Measurements from ENCODE around the gene KIAA0232.

The KIAA0232 gene

DNA sequence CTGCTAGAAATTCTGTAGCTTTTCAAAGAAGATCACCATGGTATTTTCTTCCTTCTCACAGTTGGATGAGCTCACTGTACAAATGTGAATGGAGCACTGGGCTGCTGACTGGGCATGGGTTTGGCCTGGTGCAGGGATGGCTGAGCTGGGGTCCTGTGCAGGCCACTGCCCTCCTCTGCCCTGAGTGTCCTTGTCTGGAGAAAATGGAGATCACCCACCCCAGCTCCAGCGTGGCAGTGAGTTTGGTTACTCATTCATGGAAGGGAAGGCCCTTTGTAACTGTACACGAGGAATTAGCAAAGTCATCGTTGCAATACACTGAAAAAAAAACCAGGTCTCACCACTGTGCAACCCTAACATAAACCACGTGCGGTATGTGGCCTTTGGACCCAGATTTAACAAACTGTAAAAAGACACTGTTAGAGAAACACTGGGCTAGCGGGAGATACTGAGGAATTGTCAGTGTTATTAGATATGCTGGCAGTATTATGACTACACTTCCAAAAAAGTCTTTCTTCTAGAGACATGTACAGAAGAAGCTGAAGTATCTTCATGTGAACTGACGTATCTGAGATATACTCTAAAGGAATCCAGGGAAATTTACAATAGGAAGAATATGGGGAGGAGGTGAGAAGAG lies 111.0 kb downstream of the KIAA0232 start:
- DNase-seq: no peak
- Histone ChIP-seq H3K27ac (ENCODE audit: low read length) (no peak overlapping the region), H3K9ac (ENCODE audit: low read length) (no peak overlapping the region)

DNA sequence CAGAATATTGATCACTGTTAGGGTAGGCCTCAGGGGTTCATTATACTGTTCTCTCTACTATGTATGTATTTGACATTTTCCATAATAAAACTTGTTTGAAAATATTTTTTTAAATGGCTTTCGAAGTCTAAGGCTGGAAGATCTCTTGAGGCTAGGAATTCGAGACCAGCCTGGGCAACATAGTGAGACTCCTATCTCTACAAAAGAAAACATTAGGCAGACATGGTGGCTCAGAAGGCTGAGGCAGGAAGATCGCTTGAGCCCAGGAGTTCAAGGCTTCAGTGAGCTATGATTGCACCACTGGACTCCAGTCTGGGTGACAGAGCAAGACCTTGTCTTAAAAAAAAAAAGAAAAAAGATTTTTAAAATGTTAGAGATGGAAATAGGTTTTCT lies 111.6 kb downstream of the KIAA0232 start:
- H4K20me1 ChIP-seq (ENCODE audit: insufficient read depth, low read length): no peaks in the 10 kb centered on the region
- H3K4me1 ChIP-seq (ENCODE audit: low read length): no peaks in the 10 kb centered on the region
- H3K27me3 ChIP-seq (replicated peaks; ENCODE audit: insufficient read depth, low read length): no peaks in the 10 kb centered on the region
- DNase-seq: no peak
- no peak overlapping the region for H3K9ac ChIP-seq (ENCODE audit: low read length)
- TF ChIP-seq, protein P1, sequence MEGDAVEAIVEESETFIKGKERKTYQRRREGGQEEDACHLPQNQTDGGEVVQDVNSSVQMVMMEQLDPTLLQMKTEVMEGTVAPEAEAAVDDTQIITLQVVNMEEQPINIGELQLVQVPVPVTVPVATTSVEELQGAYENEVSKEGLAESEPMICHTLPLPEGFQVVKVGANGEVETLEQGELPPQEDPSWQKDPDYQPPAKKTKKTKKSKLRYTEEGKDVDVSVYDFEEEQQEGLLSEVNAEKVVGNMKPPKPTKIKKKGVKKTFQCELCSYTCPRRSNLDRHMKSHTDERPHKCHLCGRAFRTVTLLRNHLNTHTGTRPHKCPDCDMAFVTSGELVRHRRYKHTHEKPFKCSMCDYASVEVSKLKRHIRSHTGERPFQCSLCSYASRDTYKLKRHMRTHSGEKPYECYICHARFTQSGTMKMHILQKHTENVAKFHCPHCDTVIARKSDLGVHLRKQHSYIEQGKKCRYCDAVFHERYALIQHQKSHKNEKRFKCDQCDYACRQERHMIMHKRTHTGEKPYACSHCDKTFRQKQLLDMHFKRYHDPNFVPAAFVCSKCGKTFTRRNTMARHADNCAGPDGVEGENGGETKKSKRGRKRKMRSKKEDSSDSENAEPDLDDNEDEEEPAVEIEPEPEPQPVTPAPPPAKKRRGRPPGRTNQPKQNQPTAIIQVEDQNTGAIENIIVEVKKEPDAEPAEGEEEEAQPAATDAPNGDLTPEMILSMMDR (IDR thresholded peaks at IDR 0.05; ENCODE audit: low read length): no peak
- TF ChIP-seq EZH2 (optimal IDR thresholded peaks at IDR 0.05; ENCODE audit: low read depth, low read length) (no peak), EZH2phosphoT487 (IDR thresholded peaks at IDR 0.05; ENCODE audit: low read length) (no peak)
- H3K4me2 ChIP-seq (ENCODE audit: low read depth, low read length): no peak overlapping the region
- no peaks in the 10 kb centered on the region for H3K36me3 ChIP-seq (replicated peaks; ENCODE audit: insufficient read depth, low read length)
- no peak overlapping the region for H3K27ac ChIP-seq (ENCODE audit: low read length)
- no peaks in the 10 kb centered on the region for H3F3A ChIP-seq (ENCODE audit: insufficient read depth, low read length)
- H3K9me2 ChIP-seq (replicated peaks; ENCODE audit: insufficient read depth, low read length): no peaks in the 10 kb centered on the region
- H3K4me3 ChIP-seq (ENCODE audit: low read length): no peak overlapping the region
- no peaks in the 10 kb centered on the region for H3K9me3 ChIP-seq (replicated peaks; ENCODE audit: insufficient read depth, low read length)
- H2AFZ ChIP-seq (ENCODE audit: low read length): no peak overlapping the region
- no peaks in the 10 kb centered on the region for H3K79me2 ChIP-seq (ENCODE audit: low read length)

More for the DNA sequence above, 111.0 kb downstream of the KIAA0232 start:
- H3K36me3 ChIP-seq (replicated peaks; ENCODE audit: insufficient read depth, low read length): no peaks in the 10 kb centered on the region
- H3K4me3 ChIP-seq (ENCODE audit: low read length): no peak overlapping the region
- H3F3A ChIP-seq (ENCODE audit: insufficient read depth, low read length): no peaks in the 10 kb centered on the region
- no peaks in the 10 kb centered on the region for H3K9me2 ChIP-seq (replicated peaks; ENCODE audit: insufficient read depth, low read length)
- H4K20me1 ChIP-seq (ENCODE audit: insufficient read depth, low read length): no peaks in the 10 kb centered on the region
- H3K4me2 ChIP-seq (ENCODE audit: low read depth, low read length): no peak overlapping the region
- H3K79me2 ChIP-seq (ENCODE audit: low read length): no peaks in the 10 kb centered on the region
- no peak overlapping the region for H2AFZ ChIP-seq (ENCODE audit: low read length)
- TF ChIP-seq, protein P1 (IDR thresholded peaks at IDR 0.05; ENCODE audit: low read length): no peak
- TF ChIP-seq EZH2 (optimal IDR thresholded peaks at IDR 0.05; ENCODE audit: low read depth, low read length) (no peak), EZH2phosphoT487 (IDR thresholded peaks at IDR 0.05; ENCODE audit: low read length) (no peak)
- H3K4me1 ChIP-seq (ENCODE audit: low read length): no peaks in the 10 kb centered on the region
- no peaks in the 10 kb centered on the region for H3K9me3 ChIP-seq (replicated peaks; ENCODE audit: insufficient read depth, low read length)
- no peaks in the 10 kb centered on the region for H3K27me3 ChIP-seq (replicated peaks; ENCODE audit: insufficient read depth, low read length)

GRCh38 chr4:6894528-6895498 lies 112.3 kb downstream of the KIAA0232 start:
- H3K36me3 ChIP-seq (replicated peaks; ENCODE audit: insufficient read depth, low read length): no peaks in the 10 kb centered on the region
- H4K20me1 ChIP-seq (ENCODE audit: insufficient read depth, low read length): no peaks in the 10 kb centered on the region
- no peak overlapping the region for H3K9ac ChIP-seq (ENCODE audit: low read length)
- no peaks in the 10 kb centered on the region for H3F3A ChIP-seq (ENCODE audit: insufficient read depth, low read length)
- no peaks in the 10 kb centered on the region for H3K27me3 ChIP-seq (replicated peaks; ENCODE audit: insufficient read depth, low read length)
- DNase-seq: no peak
- H3K4me1 ChIP-seq (ENCODE audit: low read length): no peaks in the 10 kb centered on the region
- H2AFZ ChIP-seq (ENCODE audit: low read length): no peak overlapping the region
- no peak overlapping the region for H3K27ac ChIP-seq (ENCODE audit: low read length)
- H3K4me2 ChIP-seq (ENCODE audit: low read depth, low read length): no peak overlapping the region
- no peak overlapping the region for H3K4me3 ChIP-seq (ENCODE audit: low read length)
- H3K79me2 ChIP-seq (ENCODE audit: low read length): no peaks in the 10 kb centered on the region
- H3K9me3 ChIP-seq (replicated peaks; ENCODE audit: insufficient read depth, low read length): no peaks in the 10 kb centered on the region
- no peaks in the 10 kb centered on the region for H3K9me2 ChIP-seq (replicated peaks; ENCODE audit: insufficient read depth, low read length)
- TF ChIP-seq EZH2phosphoT487 (IDR thresholded peaks at IDR 0.05; ENCODE audit: low read length) (no peak), EZH2 (optimal IDR thresholded peaks at IDR 0.05; ENCODE audit: low read depth, low read length) (no peak)
- TF ChIP-seq, protein P1 (IDR thresholded peaks at IDR 0.05; ENCODE audit: low read length): no peak
